Stomach (tissue), 9 donors: Measurements from ENCODE around the gene RPS14. TPM values are rescaled to one million over a fixed set of nuclear protein-coding genes. Genes with fewer than 3 reads are reported as not detected.
"Not testable (repeated sequence)": the region's sequence is repeated elsewhere in the genome, so short reads cannot be mapped to it uniquely, and the experiment has no call there.

ENCODE experiments used
- DNase-seq, 2 donors: peaks; one replicate each; pipeline versions ENCODE4 v3.0.0 to v3.0.0-alpha.2; 2013 to 2019
- H3K27ac ChIP-seq, 5 donors: fragments of 200-600 bp in 4 of 5; sonication (generic) in 4 of 5; one replicate each; pipeline ENCODE4 v1.5.1; 2013 to 2019; ENCODE audit warnings: mild to moderate bottlenecking in 1 of 5, moderate library complexity in 1 of 5
- H3K27me3 ChIP-seq, 3 donors: fragments of 200-600 bp; sonication (generic); one replicate each; pipeline ENCODE4 v1.5.1; 2017 to 2019; ENCODE audit warnings: mixed run types in 1 of 3
- H3K36me3 ChIP-seq, 4 donors: fragments of 200-600 bp; sonication (generic); 1 replicate in 3 of 4; 2 replicates in 1 of 4; pipeline ENCODE4 v1.5.1; 2016 to 2019
- H3K4me1 ChIP-seq, 4 donors: fragments of 200-600 bp; sonication (generic); one replicate each; pipeline ENCODE4 v1.5.1; 2016 to 2019
- H3K4me3 ChIP-seq, 4 donors: fragments of 200-600 bp; sonication (generic) in 3 of 4; one replicate each; pipeline ENCODE4 v1.5.1; 2016 to 2019; ENCODE audit warnings: mild to moderate bottlenecking in 1 of 4
- H3K9me3 ChIP-seq, 4 donors: fragments of 200-600 bp; sonication (generic); one replicate each; pipeline ENCODE4 v1.5.1; 2016 to 2019
- EP300 ChIP-seq: sonication (generic); formaldehyde crosslinking; IDR thresholded peaks from one replicate; pipeline ENCODE4 v1.6.1; 2017; ENCODE audit warnings: antibody characterized with exemption
- POLR2A ChIP-seq, 4 donors: fragments of 450-650 bp; IDR thresholded peaks; one replicate each; pipeline ENCODE4 v1.6.1; 2016; ENCODE audit warnings: antibody characterized with exemption in 4 of 4, control low read depth in 2 of 4, mild to moderate bottlenecking in 1 of 4, moderate library complexity in 1 of 4
- POLR2AphosphoS5 ChIP-seq, 3 donors: sonication (generic); formaldehyde crosslinking; IDR thresholded peaks; one replicate each; pipeline ENCODE4 v1.6.1; 2016; ENCODE audit warnings: antibody characterized with exemption in 3 of 3
- WGBS, 5 donors: extraction: QIAGEN DNeasy Blood & Tissue Kit in 3 of 5; methylation state at CpG; one replicate each; pipeline versions ENCODE4 v1.1.5 to v1.1.7; 2013 to 2018; 5-methylcytosine and 5-hydroxymethylcytosine counted together
- intact Hi-C: fragments of 100-400 bp; cut with DNase I; formaldehyde crosslinking; loops from one replicate; pipeline ENCODE4 v1.15.1; 2023; ENCODE audit warnings: low total_unique reads
- polyA plus RNA-seq, 3 donors: library from polyadenylated mRNA; stranded (reverse); fragments of 200-250 nt; gene quantifications; one replicate each; pipeline ENCODE4 v1.2.3, GENCODE V29; 2013
- total RNA-seq, 5 donors: library from RNA; depleted of rRNA; stranded (reverse); fragments of >200 nt; gene quantifications; one replicate each; pipeline versions ENCODE4 v1.1.0 to v1.2.3, GENCODE V29; 2014 to 2016
- TF ChIP-seq, protein P1 (sequence below), 7 experiments: fragments of 450-650 bp in 4 of 7; fragments of 200-600 bp in 3 of 7; sonication (generic) in 3 of 7; IDR thresholded peaks; one replicate each; pipeline ENCODE4 v1.5.1; 2016 to 2019; ENCODE audit warnings: antibody characterized with exemption in 7 of 7, control low read depth in 2 of 7, mild to moderate bottlenecking in 1 of 7
- donor health status: healthy with polysubstance abuse.
- donor health status: Bipolar disorder and iron deficiency.
- donor health status: healthy.

The RPS14 gene
- total and polyA plus RNA-seq, 8 donors: 899 to 6,427 (median 3,570) TPM

DNA sequence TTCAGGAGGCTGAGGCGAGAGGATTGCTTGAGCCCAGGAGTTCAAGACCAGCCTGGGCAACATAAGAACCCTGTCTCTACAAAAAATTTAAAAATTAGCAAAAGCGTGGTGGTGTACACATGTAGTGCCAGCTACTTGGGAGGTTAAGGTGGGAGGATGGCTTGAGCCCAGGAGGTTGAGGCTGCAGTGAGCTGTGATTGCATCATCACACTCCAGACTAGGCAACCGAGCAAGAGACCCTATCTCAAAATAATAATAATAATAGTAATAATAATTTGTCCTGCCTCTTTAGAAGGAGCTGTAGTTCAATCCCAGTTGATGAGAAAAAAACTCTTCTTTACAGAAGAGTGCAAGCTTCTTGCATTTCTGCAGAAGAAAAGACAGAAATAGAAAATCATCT, 26.8 kb downstream of the RPS14 start:
- H3K27me3 ChIP-seq: no peaks in the 10 kb centered on the region
- TF ChIP-seq POLR2A (IDR thresholded peaks at IDR 0.05) (no peak), POLR2AphosphoS5 (IDR thresholded peaks at IDR 0.05) (no peak), EP300 (no peak)
- TF ChIP-seq, protein P1, sequence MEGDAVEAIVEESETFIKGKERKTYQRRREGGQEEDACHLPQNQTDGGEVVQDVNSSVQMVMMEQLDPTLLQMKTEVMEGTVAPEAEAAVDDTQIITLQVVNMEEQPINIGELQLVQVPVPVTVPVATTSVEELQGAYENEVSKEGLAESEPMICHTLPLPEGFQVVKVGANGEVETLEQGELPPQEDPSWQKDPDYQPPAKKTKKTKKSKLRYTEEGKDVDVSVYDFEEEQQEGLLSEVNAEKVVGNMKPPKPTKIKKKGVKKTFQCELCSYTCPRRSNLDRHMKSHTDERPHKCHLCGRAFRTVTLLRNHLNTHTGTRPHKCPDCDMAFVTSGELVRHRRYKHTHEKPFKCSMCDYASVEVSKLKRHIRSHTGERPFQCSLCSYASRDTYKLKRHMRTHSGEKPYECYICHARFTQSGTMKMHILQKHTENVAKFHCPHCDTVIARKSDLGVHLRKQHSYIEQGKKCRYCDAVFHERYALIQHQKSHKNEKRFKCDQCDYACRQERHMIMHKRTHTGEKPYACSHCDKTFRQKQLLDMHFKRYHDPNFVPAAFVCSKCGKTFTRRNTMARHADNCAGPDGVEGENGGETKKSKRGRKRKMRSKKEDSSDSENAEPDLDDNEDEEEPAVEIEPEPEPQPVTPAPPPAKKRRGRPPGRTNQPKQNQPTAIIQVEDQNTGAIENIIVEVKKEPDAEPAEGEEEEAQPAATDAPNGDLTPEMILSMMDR (IDR thresholded peaks at IDR 0.05): no peak
- no peaks in the 10 kb centered on the region for H3K9me3 ChIP-seq
- DNase-seq: no peak
- peaks cover 0 to under 1% (median under 1%) of the 10 kb centered on the region in 4 donors for H3K4me1 ChIP-seq
- no peaks in the 10 kb centered on the region for H3K36me3 ChIP-seq
- intact Hi-C loops: loop anchor here (10.0 kb wide), 1 partner anchor 158 kb away; no protein-coding TSS in a partner anchor
- H3K27ac ChIP-seq: no peak overlapping the region
- 63 to 82% (median 64%) methylated on average over 3 of the region's 3 CpGs for WGBS, 5 donors
- H3K4me3 ChIP-seq: no peak overlapping the region

DNA sequence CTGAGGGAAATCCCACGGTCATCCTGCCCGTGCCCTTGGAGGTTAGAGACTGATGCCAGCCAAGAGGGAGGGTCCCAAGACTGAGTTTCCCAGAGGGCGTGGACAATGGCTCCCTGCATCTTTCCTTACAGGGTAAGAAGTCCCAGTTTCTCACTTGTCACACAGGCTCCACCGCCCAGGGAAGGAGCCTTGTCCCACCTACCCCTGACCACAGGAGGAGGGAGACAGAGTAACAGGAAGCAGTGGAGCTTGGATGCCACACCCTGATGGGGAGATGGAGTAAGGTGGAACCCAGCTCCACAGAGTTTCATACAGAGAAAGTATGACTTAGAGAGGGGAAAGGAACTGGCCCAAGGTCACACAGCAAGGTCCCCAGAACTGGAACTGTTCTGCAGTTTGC, 27.5 kb downstream of the RPS14 start:
- WGBS, 5 donors: 33 to 53% (median 51%) methylated on average over 3 to 4 of the region's 4 CpGs

DNA sequence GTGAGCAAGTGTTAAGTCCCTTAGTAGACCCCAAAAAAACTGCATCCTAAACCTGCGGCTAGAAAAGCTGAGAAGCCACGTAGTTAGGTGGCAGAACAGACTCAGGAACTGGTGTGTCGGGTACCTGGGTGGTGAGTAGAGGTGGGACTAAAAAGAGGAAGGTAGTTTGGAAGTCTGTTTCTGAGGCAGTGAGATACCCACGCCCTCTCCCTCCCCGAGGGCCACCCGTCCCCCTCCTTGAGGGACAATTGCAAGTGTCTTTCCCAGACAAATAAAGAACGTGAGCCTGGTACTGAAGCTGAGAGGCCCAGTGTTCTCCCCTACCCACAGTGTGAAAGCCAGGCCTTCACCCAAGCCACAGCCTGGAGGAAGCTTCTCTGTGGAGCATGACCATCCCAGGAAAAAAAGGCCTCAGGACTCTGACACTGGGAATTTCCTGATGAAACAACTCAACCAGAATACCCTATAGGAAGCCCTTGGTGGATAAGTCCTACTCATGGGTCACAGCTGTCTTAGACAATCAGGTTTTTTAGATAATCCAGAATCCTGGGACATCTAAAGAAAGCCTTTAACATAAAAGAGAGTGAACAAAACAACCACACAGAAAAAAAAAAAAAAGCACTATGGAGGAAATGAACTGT, 29.8 kb downstream of the RPS14 start:
- H3K27ac ChIP-seq: no peak overlapping the region
- TF ChIP-seq POLR2A (IDR thresholded peaks at IDR 0.05) (no peak), POLR2AphosphoS5 (IDR thresholded peaks at IDR 0.05) (no peak), EP300 (no peak)
- TF ChIP-seq, protein P1 (IDR thresholded peaks at IDR 0.05): no peak
- DNase-seq: no peak
- H3K4me3 ChIP-seq: no peak overlapping the region
- 59 to 72% (median 70%) methylated on average over 7 of the region's 7 CpGs for WGBS, 5 donors
- H3K36me3 ChIP-seq: no peaks in the 10 kb centered on the region
- intact Hi-C loops: loop anchor here (10.0 kb wide), 1 partner anchor 155 kb away; no protein-coding TSS in a partner anchor
- no peaks in the 10 kb centered on the region for H3K9me3 ChIP-seq
- no peaks in the 10 kb centered on the region for H3K4me1 ChIP-seq
- H3K27me3 ChIP-seq: no peaks in the 10 kb centered on the region

More for the DNA sequence above, 27.5 kb downstream of the RPS14 start:
- no peaks in the 10 kb centered on the region for H3K27me3 ChIP-seq
- no peaks in the 10 kb centered on the region for H3K4me1 ChIP-seq
- DNase-seq: no peak
- TF ChIP-seq EP300 (no peak), POLR2AphosphoS5 (IDR thresholded peaks at IDR 0.05) (no peak), POLR2A (IDR thresholded peaks at IDR 0.05) (no peak)
- TF ChIP-seq, protein P1 (IDR thresholded peaks at IDR 0.05): no peak
- no peak overlapping the region for H3K27ac ChIP-seq
- H3K9me3 ChIP-seq: no peaks in the 10 kb centered on the region
- intact Hi-C loops: loop anchor here (10.0 kb wide), 1 partner anchor 157 kb away; no protein-coding TSS in a partner anchor
- no peaks in the 10 kb centered on the region for H3K36me3 ChIP-seq
- no peak overlapping the region for H3K4me3 ChIP-seq

DNA sequence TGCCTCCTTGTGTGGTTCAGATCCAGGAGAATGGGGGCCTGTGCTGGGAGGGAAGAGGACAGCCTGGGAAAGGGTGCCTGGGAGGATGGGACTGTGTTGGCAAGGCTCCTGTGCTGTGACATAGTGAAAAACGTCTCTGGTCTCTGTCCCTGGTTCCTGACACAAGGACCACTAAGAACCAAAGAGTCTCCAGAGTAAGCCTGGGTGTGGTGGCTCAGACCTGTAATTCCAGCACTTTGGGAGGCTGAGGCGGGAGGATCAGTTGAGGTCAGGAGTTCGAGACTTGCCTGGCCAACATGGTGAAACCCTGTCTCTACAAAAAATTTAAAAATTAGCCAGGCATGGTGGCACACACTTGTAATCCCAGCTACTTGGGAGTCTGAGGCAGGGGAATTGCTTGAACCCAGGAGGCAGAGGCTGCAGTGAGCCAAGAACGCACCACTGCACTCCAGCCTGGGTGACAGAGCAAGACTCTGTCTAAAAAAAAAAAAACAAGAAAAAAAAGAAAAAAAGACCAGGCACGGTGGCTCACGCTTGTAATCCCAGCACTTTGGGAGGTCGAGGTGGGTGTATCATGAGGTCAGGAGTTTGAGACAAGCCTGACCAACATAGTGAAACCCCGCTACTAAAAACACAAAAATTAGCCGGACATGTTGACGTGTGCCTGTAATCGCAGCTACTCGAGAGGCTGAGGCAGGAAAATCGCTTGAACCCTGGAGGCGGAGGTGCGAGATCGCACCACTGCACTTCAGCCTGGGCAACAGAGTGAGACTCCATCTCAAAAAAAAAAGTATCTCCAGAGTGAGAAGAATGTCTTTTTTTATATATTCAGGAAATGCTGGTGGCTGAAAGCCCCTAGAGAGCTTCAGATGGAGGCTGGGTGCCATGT, 35.4 kb downstream of the RPS14 start:
- H3K9me3 ChIP-seq, H3K27me3 ChIP-seq, intact Hi-C loops, DNase-seq, H3K4me3 ChIP-seq, H3K36me3 ChIP-seq: not testable (repeated sequence)
- peak overlapping the region in 4 of 5 donors; percentile 83 to 96 (median 88) for H3K27ac ChIP-seq
- WGBS, 5 donors: 90 to 97% (median 94%) methylated on average over 16 of the region's 16 CpGs
- peaks cover 10 to 41% (median 28%) of the 10 kb centered on the region in 4 donors for H3K4me1 ChIP-seq
